Measurements from ENCODE around the gene TNNI2.

The TNNI2 gene

DNA sequence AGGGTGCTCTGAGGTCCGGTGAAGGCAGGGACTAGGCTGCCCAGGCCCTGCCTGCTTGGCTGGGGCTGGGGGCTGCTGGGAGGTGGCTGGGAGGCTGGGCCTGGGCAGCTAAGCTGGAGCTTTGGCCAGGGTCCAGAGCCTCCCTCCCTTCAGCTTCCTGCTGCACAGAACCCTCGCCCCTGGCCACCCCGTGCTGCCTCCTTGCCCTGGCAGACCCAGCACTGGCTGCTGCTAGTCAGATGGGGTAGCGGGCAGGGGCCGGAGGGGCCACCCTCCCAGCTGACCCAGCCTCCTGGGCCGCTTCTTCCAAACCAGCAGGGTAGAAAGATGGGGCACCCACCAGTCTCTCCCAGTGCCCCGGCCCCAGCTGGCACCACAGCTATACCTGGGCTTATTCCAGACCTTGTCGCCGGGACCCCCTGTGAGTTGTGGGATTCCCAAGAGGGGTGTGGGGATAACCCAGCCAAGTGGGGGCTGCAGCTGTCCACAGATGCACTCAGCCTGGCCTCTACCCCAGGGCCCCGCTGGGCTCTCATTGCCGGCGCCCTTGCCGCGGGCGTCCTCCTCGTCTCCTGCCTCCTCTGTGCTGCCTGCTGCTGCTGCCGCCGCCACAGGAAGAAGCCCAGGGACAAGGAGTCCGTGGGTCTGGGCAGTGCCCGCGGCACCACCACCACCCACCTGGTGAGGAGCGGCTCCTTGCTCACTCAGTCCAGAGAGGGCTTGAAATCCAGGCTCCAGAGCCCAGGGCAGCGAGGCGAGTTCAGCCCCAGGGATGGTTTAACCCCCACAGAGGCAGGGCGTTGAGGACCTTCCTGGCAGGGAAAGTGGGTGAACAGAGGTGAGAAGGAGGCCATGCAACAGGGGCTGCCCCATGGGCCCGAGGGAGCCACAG, 3.8 kb upstream of the TNNI2 start, which contains the start of gene SYT8:
SYT8 (plus strand) TSS at position 212 of the 892 bp plus-strand sequence; CDS start at position 328, 116 bp downstream.
- no peak for DNase-seq

DNA sequence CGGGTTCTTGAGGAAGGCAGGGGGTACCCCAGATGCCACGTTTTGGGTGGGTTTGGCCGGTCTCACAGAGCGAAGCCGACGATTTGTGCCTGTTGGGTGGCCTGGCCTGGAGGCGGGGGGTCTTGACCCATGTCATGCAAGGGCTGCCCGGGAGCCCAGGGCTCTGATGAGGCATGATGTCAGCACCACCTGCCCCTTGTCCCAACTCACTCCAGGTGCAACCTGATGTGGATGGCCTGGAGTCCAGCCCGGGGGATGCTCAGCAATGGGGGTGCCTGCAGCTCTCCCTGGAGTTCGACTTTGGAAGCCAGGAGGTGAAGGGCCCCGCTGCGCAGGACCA, 3.1 kb upstream of the TNNI2 start:
- no peak for DNase-seq

DNA sequence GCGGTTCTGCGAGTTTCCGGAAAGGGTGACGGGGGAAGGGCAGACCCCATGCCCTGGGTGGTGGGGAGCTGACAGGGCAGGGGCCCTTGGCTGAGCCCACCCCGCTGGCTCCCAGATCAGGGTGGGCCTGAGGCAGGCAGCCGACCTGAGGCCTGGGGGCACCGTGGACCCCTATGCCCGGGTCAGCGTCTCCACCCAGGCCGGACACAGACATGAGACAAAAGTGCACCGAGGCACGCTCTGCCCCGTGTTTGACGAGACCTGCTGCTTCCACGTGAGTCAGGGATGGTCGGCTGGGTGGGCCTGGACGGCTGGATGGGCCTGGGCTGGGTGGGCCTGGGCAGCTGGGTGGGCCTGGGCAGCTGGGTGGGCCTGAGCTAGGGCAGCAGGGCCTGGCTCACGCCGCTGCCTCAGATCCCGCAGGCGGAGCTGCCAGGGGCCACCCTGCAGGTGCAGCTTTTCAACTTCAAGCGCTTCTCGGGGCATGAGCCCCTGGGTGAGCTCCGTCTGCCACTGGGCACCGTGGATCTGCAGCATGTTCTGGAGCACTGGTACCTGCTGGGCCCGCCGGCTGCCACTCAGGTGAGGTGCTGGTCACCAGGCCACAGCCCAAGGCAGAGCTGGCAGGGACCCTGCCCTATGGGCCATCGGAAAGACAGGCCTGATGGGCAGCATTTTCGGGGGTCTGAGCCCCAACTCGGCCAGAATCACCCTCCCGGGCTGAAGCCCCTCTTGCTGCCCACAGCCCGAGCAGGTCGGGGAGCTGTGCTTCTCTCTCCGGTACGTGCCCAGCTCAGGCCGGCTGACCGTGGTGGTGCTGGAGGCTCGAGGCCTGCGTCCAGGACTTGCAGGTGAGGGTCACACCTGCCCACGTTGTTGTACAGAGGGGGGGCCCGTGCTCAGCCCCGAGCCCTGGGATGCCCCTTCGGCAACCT, 2.5 kb upstream of the TNNI2 start:
- DNase-seq: no peak

DNA sequence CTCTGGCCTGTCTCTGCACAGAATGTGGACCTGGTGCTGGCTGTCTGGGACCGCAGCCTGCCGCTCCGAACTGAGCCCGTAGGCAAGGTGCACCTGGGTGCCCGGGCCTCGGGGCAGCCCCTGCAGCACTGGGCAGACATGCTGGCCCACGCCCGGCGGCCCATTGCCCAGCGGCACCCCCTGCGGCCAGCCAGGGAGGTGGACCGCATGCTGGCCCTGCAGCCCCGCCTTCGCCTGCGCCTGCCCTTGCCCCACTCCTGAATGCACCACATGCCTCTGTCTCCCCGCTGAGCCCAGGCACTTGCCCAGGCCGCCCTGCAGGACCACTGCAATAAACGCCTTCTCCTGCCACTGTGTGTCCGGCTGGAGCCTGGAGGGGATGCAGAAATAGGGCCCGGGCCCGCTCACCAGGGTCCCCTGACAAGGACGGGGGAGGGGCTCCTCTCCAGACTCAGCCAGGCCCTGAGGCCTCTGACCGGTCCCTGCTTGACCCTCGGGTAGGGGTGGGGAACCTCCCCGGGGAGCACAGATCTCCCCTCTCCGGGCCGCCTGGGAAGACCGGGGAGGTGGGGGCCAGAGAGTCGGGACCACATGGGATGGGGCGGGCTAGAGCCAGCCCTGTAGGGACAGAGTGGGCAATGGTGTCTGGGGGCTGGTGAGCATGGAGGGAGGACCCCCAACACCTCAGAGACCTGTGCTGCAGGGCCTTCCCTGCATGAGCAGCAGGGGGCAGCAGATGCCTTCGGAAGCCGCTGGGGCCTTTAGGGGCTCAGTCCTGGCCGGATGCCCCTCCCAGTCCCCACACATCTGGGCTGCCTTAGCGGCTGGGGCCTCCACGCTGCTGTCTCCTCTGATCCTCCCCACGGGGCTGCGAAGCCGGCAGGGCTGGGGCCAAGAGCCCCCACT, 1.4 kb upstream of the TNNI2 start:
- DNase-seq: peak; percentile 34

DNA sequence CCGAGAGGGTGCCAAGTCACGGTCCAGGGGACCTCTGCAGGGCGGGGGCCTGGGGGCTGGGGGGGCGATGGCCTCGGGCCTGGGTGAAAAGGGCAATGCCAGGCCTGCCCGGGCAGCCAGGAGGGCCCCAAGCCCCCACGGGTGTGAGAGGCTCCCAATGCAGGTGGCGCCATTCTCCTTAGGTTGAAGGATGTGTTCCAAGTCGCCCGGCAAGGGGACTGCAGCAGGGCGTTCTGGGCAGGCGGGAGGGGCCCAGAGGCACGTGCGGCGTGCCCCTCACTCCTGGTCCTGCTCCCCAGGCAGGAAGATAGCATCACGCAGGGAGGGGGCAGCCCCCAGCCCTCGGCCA, 730 bp upstream of the TNNI2 start:
- no peak for DNase-seq

DNA sequence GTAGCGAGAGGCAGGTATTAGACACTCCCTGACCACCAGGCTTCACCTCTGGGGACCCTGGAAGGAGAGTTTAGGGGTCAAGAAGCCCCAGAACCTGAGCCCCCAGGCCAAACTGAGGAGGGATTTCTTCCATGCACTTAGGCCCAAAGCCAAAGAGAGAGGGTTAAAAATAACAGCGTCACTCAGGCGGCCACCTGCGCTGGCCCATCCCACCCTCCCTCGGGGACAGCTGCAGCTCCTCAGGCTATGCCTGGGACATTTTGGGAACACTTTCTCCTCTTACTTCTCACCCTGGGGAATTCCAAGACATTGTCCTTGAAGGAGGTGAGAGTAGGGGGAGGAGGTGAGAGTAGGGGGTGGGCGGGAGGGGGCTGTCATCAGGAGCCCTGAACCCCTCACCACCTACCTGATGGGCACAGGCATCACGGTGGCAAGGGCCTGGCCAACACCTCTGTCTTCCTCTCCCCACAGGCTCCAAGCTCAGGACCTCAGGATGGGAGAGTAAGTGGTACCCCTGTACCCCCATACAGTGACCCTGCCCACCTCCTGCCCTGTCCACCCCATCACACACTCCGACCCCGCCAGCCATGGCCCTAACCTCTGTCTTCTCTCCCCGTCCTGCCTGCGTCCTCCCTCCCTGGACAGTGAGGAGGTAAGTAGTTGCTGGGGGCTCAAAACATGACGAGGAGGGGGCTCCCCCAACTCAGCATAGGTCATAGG, 583 bp downstream of the TNNI2 start:
- no peak for DNase-seq

DNA sequence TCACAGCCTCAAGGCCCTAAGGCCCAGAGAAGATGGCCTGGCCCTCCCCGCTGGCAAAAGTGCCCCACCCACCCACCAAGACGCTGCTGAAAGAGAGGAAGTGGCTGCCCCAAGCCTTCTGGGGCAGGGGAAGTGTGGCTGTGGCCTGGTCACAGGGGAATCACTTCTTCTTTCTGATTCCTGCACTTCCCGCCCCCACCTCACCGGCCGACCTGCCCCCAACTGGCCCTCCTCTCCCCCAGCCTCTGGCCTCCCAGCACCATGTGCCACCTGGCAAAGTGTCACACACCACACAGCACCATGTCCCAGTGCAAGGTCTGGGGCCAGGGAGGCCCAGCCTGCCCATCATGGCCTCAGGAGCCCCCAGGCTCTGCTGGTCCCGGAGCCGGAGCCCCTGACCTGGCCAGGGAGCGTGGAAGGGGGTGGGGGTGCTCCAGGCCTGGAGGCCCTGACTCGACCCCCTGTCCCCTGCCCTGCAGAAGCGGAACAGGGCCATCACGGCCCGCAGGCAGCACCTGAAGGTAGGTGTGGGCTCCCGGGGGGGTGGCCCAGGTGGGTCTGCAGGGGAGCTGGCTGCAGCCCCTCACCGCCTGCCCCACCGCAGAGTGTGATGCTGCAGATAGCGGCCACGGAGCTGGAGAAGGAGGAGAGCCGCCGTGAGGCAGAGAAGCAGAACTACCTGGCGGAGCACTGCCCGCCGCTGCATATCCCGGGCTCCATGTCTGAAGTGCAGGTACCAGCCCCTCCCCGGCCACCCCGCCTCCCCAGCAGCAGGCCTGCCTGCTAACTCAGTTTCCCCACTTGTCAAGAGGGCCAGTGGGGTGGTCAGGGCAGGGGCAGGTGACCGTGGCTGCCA, 1.4 kb downstream of the TNNI2 start:
- DNase-seq: no peak

DNA sequence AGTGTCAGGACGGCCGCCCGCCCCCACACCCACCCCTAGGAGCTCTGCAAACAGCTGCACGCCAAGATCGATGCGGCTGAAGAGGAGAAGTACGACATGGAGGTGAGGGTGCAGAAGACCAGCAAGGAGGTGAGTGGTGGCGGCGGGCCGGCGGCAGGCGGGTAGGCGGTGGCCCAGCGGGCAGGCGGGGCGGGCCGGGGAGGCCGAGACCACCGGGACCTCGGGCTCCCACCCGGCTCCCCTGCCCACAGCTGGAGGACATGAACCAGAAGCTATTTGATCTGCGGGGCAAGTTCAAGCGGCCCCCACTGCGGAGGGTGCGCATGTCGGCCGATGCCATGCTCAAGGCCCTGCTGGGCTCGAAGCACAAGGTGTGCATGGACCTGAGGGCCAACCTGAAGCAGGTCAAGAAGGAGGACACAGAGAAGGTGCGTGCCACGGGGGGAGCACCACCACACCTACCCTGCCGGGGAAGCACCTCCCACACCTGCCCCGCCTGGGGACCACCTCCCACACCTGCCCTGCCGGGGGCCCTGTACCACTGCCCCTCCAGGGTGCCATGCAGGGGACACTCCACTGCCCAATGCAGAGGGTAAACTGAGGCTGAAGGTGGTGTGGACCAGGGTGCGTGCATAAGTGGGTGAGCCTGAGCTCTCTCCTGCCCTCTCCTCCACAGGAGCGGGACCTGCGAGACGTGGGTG, 2.1 kb downstream of the TNNI2 start:
- DNase-seq: no peak

DNA sequence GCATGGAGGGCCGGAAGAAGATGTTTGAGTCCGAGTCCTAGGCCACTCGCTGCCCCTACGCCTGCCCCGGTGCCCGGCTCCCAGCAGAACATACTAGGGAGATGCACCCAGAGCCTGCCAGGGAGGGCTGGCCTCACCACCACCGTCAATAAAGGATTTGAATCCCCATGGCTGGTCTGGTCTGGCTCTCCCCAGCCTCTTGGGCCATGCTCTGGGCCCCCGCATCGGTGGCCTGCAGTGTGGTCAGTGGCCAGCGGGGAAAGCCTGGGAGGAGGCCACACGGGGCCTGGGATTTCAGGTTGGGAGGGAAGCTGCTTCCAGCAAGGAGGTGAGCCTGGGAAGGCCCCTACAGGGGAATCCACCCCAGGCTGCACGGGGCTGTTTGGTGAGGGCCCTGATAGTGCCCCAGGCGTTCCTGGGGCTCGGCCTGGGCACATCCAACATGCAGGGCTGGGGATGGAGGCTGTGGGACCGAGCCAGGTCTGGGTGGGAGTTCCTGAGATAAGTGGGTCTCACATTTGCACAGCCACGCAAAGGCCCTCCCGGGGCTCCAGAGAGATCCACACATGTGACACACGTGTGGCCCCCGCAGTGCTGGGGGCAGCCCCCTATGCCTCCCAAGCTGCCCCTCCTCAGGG, 2.8 kb downstream of the TNNI2 start:
- DNase-seq: no peak

DNA sequence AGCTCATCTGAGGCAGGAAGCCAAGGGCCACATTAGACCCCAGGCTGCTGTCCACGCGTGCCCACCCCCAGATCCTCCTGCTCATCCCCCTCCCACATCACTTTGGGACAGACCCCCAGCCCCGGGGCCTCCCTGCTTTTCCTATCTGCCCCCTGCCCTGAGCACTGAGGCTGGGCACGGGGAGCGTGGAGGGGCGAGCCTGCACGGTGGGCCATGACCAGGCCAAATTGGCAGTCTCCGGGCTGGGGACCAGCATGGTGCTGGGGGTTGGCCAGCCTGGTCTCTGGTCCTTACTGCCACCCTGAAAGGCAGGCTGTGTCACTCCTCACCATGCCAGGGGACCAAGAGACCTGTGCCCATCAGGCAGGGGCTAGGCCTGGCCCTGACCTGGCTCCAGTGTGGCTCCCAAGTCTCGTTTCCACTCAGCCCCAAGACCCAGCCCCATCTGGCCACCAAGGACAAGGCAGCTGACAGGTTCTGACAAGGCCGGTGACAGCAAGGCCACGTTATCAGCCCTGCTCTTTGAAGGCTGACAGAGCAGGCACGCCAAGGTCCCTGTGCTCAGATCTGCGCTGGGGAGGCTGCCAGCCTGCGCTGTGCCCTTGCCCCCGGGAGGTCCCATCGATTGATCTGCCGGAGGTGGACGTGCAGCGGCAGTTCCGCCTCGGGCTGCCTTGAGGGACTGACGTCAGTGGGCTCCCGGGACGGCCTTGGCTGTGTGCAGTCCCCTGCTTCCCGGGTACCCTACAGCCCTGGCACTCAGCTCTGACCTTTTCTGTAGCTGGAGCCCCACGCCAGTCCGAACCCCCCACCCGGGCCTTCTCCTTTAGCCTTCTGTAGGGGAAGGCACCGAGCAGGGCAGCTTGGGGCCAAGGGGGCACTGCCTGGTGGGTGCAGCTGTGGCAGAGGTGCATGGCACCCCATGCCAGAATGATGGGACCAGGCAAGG, 3.6 kb downstream of the TNNI2 start:
- DNase-seq: no peak

DNA sequence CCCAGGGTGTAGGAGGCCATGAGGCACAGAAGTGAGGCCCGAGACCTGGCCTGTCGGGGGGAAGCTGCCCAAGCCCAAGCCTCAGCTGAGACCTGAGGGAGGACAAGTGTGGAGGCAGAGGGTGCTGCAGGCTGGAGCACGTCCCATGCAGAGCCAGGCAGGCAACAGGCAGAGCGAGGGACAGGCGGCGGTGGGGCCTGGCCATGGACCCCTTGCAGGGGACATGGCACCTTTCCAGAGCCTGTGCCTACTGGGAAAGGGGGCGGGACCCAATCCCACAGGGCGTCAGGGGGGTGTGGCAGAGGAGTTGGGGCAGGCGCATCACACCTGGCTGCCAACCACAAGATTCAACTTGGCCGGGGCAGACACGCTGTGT, 4.3 kb downstream of the TNNI2 start:
- DNase-seq: no peak

DNA sequence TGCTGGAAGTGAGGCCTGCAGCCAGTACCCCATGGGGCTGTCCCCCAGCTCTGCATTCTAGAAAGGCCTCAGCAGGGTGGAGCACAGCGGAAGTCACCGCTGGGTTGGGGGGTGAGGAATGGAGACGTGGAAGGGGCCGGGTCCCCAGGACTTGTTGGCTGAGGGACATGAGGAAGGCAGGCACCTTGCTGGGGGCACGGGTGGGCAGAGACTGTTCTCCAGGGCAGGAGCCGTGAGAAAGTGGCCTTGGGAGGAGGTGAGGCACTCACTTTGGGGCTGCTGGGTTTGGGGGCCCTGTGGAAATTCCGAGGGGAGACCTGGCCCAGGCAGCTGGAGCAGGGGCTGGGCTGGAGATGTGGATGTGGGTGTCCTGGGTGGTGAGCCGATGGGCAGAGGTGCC, 5.0 kb downstream of the TNNI2 start:
- DNase-seq: no peak

DNA sequence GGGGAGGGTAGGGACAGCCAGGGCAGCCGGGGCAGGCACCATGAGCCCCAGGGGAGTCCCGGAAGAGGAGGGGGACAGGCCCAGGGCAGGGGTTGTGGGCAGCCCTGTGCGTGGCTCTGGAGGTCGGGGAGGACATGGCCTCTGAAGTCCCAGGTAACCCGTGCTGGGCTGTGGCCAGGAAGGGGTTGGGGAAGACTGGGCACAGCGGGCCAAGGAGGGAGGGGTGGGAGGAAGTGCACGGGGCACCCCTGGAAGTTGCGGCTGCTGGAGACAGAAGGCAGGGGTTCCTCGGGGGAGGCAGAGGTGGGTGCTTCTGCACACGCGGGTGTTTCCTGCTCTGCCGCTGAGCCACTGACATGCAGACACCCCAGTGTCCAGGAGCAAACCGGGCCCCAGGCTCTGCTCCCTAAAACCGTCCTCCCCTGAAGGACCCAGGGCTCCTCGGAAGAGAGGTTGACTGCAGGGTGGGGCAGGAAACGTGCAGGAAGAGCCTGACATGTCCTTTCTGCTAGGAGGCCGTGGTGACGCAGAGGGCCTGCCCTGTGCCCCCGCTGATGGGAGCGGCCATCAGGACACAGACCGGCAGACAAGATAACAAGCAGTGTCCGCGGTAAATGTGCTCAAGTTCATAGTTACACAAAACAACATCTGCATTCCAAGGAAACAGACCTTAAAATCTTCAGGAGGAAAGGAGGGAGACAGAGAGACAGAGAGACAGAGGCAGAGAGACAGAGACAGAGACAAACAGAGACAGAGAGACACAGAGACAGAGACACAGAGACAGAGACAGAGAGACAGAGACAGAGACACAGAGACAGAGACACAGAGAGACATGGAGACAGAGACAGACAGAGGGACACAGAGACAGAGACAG, 5.7 kb downstream of the TNNI2 start:
- no peak for DNase-seq

DNA sequence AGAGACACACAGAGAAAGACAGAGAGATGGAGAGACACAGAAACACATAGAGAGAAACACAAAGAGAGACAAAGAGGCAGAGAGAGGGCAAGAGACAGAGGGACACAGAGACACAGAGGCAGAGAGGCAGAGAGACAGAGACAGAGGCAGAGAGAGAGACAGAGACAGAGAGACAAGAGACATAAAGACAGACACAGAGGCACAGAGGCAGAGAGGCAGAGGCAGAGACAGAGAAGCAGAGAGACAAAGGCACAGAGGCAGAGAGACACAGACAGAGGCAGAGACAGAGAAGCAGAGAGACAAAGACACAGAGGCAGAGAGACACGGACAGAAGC, 6.3 kb downstream of the TNNI2 start:
- no peak for DNase-seq

DNA sequence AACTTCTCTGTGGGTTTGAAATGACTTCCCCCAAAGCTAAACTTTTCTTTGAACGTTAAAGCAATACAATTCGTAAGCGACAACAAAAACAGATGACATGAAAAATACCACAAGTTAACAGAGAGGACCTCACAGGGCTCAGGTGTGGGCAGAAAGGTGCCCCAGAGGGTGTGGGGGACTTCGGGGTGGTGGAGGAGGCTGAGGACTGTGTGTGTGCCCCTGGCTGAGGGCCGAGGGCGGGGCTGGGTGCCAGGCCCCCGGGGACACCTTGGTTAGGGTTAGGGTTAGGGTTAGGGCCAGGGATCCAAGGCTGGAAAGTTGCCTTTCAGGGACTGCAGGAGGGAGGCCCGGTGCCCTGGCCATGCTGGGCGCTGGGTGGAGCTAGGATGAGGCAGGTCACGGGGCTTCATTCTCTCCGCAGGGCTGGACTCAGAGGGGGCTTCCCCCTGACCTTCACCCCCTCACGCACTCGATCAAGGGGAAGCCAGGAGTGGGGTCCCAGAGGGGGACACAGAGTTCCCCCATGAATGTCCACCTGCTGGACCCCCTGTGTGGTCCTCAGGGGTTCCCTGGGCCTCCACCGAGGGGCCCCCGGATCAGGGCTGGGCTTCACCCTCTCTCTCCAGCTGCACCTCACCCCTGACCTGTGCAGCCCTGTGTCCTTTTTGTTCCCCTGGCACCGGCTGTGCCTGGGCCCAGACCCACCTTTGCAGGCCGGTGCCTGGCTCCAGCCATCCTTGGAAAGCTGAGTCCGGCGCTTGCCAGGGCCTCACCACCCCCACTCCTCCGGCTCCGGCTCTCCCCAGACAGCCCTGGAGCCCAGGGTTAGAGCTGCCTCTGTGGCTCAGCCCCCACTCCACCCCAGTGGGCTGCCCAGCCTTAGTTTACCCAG, 7.0 kb downstream of the TNNI2 start:
- DNase-seq: no peak

DNA sequence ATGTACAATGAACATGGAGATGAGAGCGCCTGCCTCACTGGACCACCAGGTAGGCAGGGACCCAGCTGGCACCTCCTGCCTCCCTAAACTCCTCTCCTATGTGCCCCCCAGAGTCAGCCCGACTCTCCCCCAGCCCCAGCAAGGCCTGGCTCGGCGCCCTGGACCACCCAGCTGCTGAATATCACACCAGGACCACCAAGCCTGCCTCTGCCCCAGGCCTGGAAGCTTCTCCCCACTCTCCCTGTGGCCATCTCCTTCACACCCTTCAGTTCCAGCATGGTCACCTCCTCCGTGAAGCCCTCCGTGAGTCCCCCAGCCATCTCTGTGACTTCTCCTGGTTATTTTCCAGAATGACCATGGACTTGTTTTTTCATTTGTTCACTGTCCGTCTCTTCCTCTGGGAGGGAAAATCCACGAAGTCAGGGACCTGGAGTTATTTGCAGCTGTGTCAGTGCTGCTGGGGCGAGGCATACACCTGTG, 7.7 kb downstream of the TNNI2 start:
- no peak for DNase-seq
